Kidney (tissue), 14 donors: ENCODE data around the gene PSMD9. TPM values are rescaled to one million over a fixed set of nuclear protein-coding genes. Genes with fewer than 3 reads are reported as not detected.
A peak's percentile ranks its signal among the peaks of the same experiment; 100 is the strongest.
"Not testable (repeated sequence)": the region's sequence is repeated elsewhere in the genome, so short reads cannot be mapped to it uniquely, and the experiment has no call there.

Experiments used
- DNase-seq, 5 donors: peaks; one replicate each; pipeline ENCODE4 v3.0.0-alpha.2; 2013 to 2020
- FAIRE-seq: peaks from 2 replicates; lab custom pipeline; 2012; peaks lifted over from hg19 to GRCh38; lab: Jason Lieb, UNC
- H3K27ac ChIP-seq, 2 donors: one replicate each; pipeline ENCODE4 v1.7.0; 2013; ENCODE audit warnings: low read depth in 2 of 2, low read length in 2 of 2, inconsistent platforms in 1 of 2
- H3K27me3 ChIP-seq: one replicate; pipeline ENCODE4 v1.7.1; 2013; ENCODE audit warnings: low read length, inconsistent platforms; ENCODE audit not compliant: control insufficient read depth, insufficient read depth
- H3K36me3 ChIP-seq, 3 donors: one replicate each; pipeline versions ENCODE4 v1.7.0 to v1.7.1; 2013; ENCODE audit warnings: low read length in 3 of 3, control low read depth in 1 of 3, inconsistent platforms in 1 of 3; ENCODE audit not compliant: insufficient read depth in 3 of 3, control insufficient read depth in 2 of 3
- H3K4me1 ChIP-seq, 3 donors: one replicate each; pipeline versions ENCODE4 v1.7.0 to v1.7.1; 2013; ENCODE audit warnings: low read length in 3 of 3, inconsistent platforms in 1 of 3, low read depth in 1 of 3; ENCODE audit not compliant: control insufficient read depth in 2 of 3, insufficient read depth in 2 of 3
- H3K4me3 ChIP-seq, 3 donors: one replicate each; pipeline versions ENCODE4 v1.7.0 to v1.8.1; 2013; ENCODE audit warnings: low read length in 3 of 3, control low read depth in 1 of 3, inconsistent platforms in 1 of 3
- H3K9ac ChIP-seq, 3 donors: one replicate each; pipeline versions ENCODE4 v1.7.0 to v1.7.1; 2013; ENCODE audit warnings: low read length in 3 of 3, control low read depth in 1 of 3, inconsistent platforms in 1 of 3
- H3K9me3 ChIP-seq, 3 donors: one replicate each; pipeline versions ENCODE4 v1.7.0 to v1.7.1; 2013; ENCODE audit warnings: low read length in 3 of 3, control low read depth in 1 of 3, inconsistent platforms in 1 of 3; ENCODE audit not compliant: control insufficient read depth in 2 of 3, insufficient read depth in 1 of 3
- intact Hi-C: fragments of 100-400 bp; cut with DNase I; formaldehyde crosslinking; loops from one replicate; pipeline ENCODE4 v1.11.1; 2022
- polyA plus RNA-seq: library from polyadenylated mRNA; stranded (reverse); fragments of 350-450 nt; fragmentation: Illumina TruSeq; extraction: RNeasy Lipid Tissue Mini Kit (QIAGEN cat#74804); gene quantifications from one replicate; pipeline ENCODE4 v1.2.3, GENCODE V29; 2014; ENCODE audit warnings: low read depth, low replicate concordance; ENCODE audit not compliant: insufficient read depth
- total RNA-seq: library from RNA; stranded (reverse); fragmentation: NEBNext Ultra II Directional; extraction: Animal tissue kit (Norgen Biotek cat#: 25700); gene quantifications from one replicate; pipeline ENCODE4 v1.2.1, GENCODE V29; 2021
- TF ChIP-seq, protein P1 (sequence below): IDR thresholded peaks from 3 replicates; pipeline ENCODE4 v1.5.1; 2012; ENCODE audit warnings: mild to moderate bottlenecking, moderate library complexity, borderline replicate concordance; ENCODE audit not compliant: insufficient read depth; ENCODE audit errors: extremely low read depth
- donor health status: control.
- donor health status: control.
- donor health status: control.
- donor health status: control.
- donor health status: control.
- donor health status: DM: yes; HTN: yes; CAD: no.
- donor health status: Normal renal cell carcinoma (clear cell type).

The PSMD9 gene
- total and polyA plus RNA-seq, 2 donors from 2014 or later: 54.9 to 115 TPM

DNA sequence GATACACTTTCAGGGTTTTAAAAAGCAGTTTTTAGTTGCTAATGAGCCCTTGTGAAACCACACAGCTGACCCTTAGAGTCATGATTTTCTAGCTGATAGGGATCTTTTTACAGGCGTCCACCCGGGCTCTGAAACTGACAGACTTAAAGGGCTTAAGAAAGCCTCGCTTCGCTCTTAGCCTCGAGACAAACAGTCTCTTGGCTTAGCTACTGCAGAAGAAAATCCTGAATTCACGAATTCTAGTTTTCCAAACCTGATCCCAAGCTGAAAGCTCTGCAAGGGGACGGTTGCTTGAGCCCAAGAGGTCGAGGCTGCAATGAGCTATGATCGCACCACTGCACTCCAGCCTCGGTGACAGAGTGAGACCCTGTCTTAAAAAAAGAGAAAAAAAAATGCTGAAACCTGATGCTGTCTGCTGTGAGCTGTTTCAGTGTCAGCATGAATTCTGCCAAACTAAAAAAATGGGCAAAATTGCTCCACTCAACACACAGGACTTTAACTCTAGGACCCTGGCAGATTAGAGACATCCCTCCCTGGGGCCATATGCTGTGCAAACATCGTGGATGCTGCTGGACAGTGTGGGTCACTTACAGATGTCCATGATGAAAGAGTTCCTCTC, 26.8 kb upstream of the PSMD9 start:
- Histone ChIP-seq H3K4me3 (no peak overlapping the region), H3K9me3 (no peaks in the 10 kb centered on the region), H3K27ac (no peak overlapping the region), H3K9ac (no peak overlapping the region), H3K27me3 (no peaks in the 10 kb centered on the region), H3K36me3 (no peaks in the 10 kb centered on the region), H3K4me1 (peaks cover 0 to 18% (median 4%) of the 10 kb centered on the region in 3 donors)
- DNase-seq (peak in 3 of 5 donors; percentile 60 to 81 (median 63)), FAIRE-seq (no peak)
- intact Hi-C loops: no loop called here
- TF ChIP-seq, protein P1, sequence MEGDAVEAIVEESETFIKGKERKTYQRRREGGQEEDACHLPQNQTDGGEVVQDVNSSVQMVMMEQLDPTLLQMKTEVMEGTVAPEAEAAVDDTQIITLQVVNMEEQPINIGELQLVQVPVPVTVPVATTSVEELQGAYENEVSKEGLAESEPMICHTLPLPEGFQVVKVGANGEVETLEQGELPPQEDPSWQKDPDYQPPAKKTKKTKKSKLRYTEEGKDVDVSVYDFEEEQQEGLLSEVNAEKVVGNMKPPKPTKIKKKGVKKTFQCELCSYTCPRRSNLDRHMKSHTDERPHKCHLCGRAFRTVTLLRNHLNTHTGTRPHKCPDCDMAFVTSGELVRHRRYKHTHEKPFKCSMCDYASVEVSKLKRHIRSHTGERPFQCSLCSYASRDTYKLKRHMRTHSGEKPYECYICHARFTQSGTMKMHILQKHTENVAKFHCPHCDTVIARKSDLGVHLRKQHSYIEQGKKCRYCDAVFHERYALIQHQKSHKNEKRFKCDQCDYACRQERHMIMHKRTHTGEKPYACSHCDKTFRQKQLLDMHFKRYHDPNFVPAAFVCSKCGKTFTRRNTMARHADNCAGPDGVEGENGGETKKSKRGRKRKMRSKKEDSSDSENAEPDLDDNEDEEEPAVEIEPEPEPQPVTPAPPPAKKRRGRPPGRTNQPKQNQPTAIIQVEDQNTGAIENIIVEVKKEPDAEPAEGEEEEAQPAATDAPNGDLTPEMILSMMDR: no peak

DNA sequence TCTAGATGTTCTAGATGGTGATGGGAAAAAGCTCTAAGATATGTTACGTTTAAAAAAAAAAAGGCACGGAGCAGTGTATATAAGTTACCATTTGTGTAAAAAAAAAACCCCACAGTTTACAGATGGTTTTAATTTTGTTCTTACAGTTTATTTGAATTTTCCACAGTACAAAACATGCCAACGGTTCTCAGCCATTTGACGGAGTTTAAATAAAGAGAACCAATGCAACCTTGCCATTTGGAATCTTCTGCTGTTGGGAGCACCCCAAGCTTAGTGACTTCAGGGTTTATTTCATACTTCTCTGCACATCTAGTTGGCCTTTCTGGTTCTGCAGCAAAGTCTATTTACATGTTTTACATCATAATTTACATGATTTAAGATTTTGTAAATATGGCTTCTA, 22.3 kb upstream of the PSMD9 start:
- peaks cover 0 to 2% (median 0%) of the 10 kb centered on the region in 3 donors for H3K4me1 ChIP-seq
- TF ChIP-seq, protein P1: no peak
- no peak overlapping the region for H3K27ac ChIP-seq
- FAIRE-seq (no peak), DNase-seq (no peak)
- H3K4me3 ChIP-seq: no peak overlapping the region
- no peaks in the 10 kb centered on the region for H3K9me3 ChIP-seq
- no peaks in the 10 kb centered on the region for H3K36me3 ChIP-seq
- intact Hi-C loops: no loop called here
- no peak overlapping the region for H3K9ac ChIP-seq
- no peaks in the 10 kb centered on the region for H3K27me3 ChIP-seq

DNA sequence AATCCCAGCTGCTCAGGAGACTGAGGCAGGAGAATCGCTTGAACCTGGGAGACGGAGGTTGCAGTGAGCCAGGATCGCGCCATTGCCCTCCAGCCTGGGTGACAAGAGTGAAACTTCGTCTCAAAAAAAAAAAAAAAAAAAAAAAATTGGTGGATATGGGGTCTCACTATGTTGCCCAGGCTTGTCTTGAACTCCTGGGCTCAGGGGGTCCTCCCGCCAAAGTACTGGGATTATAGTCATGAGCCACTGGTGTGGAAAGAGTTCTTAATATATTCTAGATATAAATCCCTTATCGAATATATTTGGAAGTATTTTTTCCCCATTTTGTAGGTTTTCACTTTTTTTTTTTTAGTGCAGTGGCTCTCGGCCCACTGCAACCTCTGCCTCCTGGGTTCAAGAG, 19.4 kb upstream of the PSMD9 start:
- H3K36me3 ChIP-seq, H3K27me3 ChIP-seq, H3K27ac ChIP-seq, intact Hi-C loops, DNase-seq, H3K9me3 ChIP-seq, H3K4me3 ChIP-seq, H3K4me1 ChIP-seq, H3K9ac ChIP-seq, FAIRE-seq: not testable (repeated sequence)

DNA sequence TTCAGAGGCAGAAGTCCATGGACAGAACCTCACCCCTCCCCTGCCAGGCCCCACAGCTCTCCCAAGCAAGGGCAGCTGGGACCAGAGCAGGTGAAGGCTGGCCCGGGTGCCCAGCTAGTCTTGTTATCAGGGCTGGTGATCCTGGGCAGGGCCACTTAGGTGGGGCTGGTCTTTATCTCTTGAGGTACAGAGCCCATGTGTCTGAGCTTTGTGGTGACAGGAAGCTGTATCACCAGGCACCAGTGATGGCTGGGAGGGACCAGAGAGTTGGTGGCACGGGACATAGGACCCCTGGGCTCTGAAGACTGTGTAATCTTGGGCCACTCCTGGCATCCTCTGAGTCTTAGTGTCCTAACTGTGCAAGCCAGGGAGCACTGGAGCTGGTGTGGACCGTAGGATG, 17.1 kb upstream of the PSMD9 start:
- H3K27ac ChIP-seq: no peak overlapping the region
- TF ChIP-seq, protein P1: no peak
- H3K4me3 ChIP-seq: no peak overlapping the region
- intact Hi-C loops: no loop called here
- H3K27me3 ChIP-seq: no peaks in the 10 kb centered on the region
- no peaks in the 10 kb centered on the region for H3K9me3 ChIP-seq
- no peaks in the 10 kb centered on the region for H3K36me3 ChIP-seq
- DNase-seq: no peak
- no peak for FAIRE-seq
- no peak overlapping the region for H3K9ac ChIP-seq
- no peaks in the 10 kb centered on the region for H3K4me1 ChIP-seq
